ENCODE results near the gene GCK. TPM values are rescaled to one million over a fixed set of nuclear protein-coding genes. Genes with fewer than 3 reads are reported as not detected.

GCK gene
- total RNA-seq, 2 experiments from 2014 or later: 1.1 to 1.3 TPM

DNA sequence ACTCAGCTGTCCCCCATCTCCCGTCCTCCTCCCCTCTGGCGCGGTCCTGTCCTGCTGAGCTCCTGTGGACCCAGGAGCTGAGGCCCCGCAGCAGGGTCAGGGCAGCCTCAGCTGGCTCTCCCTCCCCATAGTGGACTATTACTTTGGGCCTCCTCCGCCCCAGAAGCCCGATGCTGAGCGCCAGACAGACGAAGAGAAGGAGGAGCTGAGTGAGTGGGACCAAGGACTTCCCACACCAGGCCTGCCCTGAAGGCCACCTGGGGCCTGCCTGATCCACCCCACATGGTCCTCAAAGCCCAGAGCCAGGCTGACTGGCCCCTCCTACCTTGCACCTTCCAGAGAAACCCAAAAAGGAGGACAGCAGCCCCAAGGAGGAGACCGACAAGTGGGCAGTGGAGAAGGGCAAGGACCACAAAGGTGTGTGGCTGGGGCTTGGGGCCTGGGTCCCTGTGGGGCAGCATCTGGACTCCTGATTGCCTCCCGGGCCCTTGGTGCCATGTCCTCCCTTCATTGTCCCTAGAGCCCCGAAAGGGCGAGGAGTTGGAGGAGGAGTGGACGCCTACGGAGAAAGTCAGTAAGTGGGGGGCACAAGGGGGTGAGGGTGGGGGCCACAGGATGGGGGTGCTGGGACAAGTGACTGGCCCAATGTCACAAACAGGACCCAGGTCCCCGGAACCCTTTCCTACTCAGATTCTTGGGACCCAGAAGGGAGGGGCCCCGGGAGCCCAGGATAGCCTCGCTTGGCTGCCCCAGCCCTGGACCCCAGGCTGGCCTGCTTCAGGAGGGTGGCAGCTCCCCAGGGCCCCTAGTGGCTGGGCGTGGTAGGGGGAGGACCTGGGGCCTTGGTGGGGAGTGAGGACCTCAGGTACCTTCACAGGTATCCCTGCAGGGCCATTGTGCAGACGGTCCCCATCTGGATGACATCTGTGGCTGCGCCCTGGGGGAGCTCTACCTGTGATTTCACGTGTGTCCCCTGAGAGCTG, 80.2 kb downstream of the GCK start:
- no peak overlapping the region for H3K4me3 Mint-ChIP-seq
- no peak for DNase-seq
- H3K36me3 Mint-ChIP-seq: peaks cover 6% of the 10 kb centered on the region
- no peaks in the 10 kb centered on the region for H3K9me3 Mint-ChIP-seq
- H3K27ac Mint-ChIP-seq: no peak overlapping the region
- peaks cover 9% of the 10 kb centered on the region for H3K27me3 Mint-ChIP-seq
- intact Hi-C loops (cut with micrococcal nuclease): no loop called here
- ChIA-PET CTCF (no interaction called here), POLR2A (no interaction called here)
- peaks cover 6% of the 10 kb centered on the region for H3K4me1 Mint-ChIP-seq (ENCODE audit: low read depth)

DNA sequence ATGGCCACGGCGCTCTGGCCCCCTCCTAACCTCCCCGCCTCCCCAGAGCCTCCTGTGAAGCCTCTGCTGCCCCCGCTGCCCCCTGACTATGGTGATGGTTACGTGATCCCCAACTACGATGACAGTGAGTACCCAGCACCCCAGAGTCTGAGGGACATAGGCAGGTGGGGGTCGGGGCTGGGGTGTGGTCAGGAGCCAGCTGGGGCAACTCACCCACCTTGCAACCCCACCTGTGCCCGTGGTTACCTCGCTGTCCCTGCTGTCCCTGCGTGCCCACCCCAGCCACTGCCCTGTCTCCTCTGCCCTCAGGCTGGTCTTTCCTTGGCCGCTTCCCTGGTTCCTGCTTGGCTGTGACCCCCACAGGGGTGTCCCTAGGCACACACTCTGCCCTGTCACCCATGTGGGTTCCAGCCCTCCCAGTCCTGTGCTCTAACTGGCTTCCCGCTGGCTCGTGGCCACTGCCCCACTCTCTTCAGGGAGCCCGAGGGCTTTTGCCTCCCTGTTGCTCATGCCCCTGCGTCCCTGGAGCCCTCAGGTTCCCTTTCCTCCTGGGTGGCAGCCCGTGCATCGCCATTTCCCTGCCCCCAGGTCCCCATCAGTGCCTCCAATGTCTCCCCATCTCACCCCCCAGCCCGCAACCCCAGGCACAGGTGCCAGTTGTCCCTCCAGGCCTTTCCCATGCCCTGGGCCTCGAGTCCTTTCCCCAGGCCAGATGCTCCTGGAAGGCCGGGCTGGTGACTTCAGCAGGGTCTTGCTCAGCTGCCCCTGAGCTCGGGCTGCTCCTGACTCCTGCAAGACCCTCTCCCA, 81.1 kb downstream of the GCK start:
- no peak overlapping the region for H3K27ac Mint-ChIP-seq
- H3K9me3 Mint-ChIP-seq: no peaks in the 10 kb centered on the region
- ChIA-PET POLR2A (no interaction called here), CTCF (no interaction called here)
- DNase-seq: no peak
- intact Hi-C loops (cut with micrococcal nuclease): no loop called here
- peaks cover 11% of the 10 kb centered on the region for H3K27me3 Mint-ChIP-seq
- H3K4me1 Mint-ChIP-seq (ENCODE audit: low read depth): peaks cover 8% of the 10 kb centered on the region
- no peak overlapping the region for H3K4me3 Mint-ChIP-seq
- H3K36me3 Mint-ChIP-seq: no peaks in the 10 kb centered on the region

DNA sequence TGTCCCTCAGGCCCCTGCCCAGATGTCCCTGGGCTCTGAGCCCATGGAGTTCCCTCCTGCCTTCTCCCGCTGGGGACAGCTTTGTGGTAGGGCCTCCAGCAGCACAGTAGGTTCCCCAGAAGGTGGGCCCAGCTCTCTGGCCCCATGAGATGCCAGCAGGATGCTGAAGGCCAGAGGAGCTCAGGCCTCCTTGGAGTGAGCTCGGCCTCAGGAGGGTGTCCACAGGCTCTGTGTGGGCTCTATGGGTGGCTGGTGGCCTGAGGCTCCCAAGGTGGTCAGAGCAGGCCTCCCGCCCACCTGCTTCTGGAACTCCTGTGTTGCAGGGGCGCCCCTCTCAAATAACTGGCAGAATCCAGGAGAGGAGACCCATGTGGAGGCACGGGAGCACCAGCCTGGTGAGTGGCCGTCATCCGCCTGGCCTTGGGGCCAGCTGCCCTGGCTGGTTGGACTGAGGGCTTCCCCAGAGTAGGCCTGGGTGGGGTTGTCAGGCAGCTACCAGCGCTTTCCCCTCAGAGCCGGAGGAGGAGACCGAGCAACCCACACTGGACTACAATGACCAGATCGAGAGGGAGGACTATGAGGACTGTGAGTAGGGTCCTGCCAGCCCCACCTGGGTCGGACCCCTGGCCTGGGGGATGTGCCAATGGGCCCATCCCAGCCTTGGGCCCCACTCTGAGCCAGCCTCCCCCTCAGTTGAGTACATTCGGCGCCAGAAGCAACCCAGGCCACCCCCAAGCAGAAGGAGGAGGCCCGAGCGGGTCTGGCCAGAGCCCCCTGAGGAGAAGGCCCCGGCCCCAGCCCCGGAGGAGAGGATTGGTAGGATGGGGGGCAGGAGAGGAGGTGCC, 81.9 kb downstream of the GCK start:
- no peaks in the 10 kb centered on the region for H3K36me3 Mint-ChIP-seq
- POLR2A ChIA-PET: no interaction called here
- DNase-seq: no peak
- H3K4me1 Mint-ChIP-seq (ENCODE audit: low read depth): peaks cover 8% of the 10 kb centered on the region
- no peak overlapping the region for H3K27ac Mint-ChIP-seq
- CTCF ChIA-PET: no interaction called here
- intact Hi-C loops (cut with micrococcal nuclease): no loop called here
- H3K9me3 Mint-ChIP-seq: no peaks in the 10 kb centered on the region
- peaks cover 11% of the 10 kb centered on the region for H3K27me3 Mint-ChIP-seq
- no peak overlapping the region for H3K4me3 Mint-ChIP-seq

DNA sequence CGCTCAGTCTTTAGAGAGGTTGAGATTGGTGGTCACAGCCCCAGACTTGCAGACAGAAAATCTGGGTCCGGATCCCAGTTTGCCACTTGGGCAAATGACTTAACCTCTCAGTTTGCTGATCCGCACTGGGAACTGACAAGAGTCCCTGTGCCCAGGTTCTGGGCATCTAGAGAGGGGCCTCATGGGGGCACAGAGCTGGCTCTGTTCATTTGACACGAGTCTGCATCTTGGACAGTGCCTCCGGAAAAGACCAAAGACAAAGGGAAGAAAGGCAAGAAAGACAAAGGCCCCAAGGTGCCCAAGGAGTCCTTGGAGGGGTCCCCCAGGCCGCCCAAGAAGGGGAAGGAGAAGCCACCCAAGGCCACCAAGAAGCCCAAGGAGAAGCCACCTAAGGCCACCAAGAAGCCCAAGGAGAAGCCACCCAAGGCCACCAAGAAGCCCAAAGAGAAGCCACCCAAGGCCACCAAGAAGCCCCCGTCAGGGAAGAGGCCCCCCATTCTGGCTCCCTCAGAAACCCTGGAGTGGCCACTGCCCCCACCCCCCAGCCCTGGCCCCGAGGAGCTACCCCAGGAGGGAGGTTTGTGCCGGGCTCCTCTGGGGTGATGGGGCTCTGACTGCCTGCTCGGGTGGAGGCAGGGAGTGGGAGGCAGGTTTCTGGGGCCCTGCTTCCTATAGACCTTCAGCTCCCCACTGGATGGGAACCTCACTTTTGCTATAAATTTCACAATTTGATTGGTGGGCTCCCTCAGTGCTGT, 82.8 kb downstream of the GCK start:
- no peak overlapping the region for H3K4me3 Mint-ChIP-seq
- ChIA-PET CTCF (no interaction called here), POLR2A (no interaction called here)
- DNase-seq: no peak
- H3K4me1 Mint-ChIP-seq (ENCODE audit: low read depth): peaks cover 8% of the 10 kb centered on the region
- peaks cover 14% of the 10 kb centered on the region for H3K27me3 Mint-ChIP-seq
- intact Hi-C loops (cut with micrococcal nuclease): no loop called here
- H3K27ac Mint-ChIP-seq: no peak overlapping the region
- H3K9me3 Mint-ChIP-seq: no peaks in the 10 kb centered on the region
- H3K36me3 Mint-ChIP-seq: no peaks in the 10 kb centered on the region

DNA sequence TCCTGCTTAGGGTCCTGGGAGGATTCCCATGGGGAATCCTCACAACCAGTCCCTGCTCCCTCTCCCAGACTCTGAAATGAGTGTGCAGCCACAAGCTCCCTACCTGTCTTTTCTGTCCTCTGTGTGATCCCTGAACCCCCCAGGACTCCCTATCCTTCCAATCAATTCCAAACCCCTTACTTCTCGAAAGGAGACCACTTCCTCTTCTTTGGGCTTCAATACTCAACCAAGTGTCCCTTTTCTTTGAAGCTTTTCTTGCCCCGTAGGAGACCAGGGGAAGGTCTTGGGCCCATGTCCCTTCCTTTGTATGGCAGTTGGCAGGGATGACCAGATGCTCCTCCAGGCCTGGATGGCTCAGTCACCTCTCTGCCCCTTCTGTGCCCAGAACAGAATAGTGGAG, 83.4 kb downstream of the GCK start:
- H3K4me1 Mint-ChIP-seq (ENCODE audit: low read depth): peaks cover 8% of the 10 kb centered on the region
- peak overlapping the region; percentile 34 for H3K4me3 Mint-ChIP-seq
- H3K27ac Mint-ChIP-seq: no peak overlapping the region
- no peaks in the 10 kb centered on the region for H3K9me3 Mint-ChIP-seq
- intact Hi-C loops (cut with micrococcal nuclease): no loop called here
- no peak for DNase-seq
- ChIA-PET POLR2A (no interaction called here), CTCF (no interaction called here)
- peaks cover 14% of the 10 kb centered on the region for H3K27me3 Mint-ChIP-seq
- H3K36me3 Mint-ChIP-seq: no peaks in the 10 kb centered on the region

DNA sequence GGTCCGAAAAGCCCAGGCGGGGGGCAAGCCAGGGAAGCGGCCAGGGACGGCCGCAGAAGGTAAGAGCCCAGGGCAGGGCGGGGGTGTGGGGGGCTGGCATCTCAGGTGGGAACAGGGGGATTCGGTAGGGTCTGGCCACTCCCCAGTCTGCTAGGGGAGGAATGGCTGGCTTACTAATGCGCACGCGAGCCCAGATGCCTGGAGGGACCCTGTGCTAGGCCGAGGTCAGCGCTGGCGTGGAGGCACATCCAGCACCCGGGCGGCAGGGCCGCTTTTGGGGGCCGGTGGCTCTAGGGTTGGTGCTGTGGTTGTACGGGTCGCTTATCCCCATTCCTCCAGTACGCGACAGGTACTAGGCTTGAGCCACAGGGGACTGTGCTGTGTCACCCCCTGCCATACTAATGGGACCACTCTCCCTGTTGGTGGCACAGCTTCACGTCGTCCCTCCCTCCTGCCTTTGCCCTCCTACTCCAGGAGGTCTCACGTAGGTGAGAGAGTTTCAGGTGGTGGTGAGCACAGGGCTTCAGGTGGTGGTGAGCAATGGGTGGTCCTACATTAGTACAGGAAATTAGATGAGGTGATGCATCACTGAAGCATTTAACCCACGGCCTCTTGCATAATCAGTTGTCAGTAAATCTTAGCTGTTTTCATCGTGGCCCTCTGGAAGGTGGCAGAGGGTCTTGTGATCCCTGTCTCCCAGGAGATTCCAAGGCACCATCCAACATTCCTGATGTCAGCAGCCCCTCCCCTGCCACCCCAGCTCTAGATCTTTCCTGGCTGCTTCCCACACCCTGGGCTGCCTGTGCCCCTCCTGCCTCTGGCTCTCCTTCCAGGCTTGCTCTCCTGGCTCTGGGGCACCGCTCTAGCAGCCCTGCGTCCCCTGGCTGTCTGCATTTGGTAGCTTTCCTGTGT, 84.1 kb downstream of the GCK start:
- H3K9me3 Mint-ChIP-seq: no peaks in the 10 kb centered on the region
- intact Hi-C loops (cut with micrococcal nuclease): no loop called here
- peaks cover 14% of the 10 kb centered on the region for H3K27me3 Mint-ChIP-seq
- ChIA-PET POLR2A (no interaction called here), CTCF (interaction anchor here (0.8 kb wide), 1 partner anchor 37 kb away, joined by 3 read pairs; no protein-coding TSS in a partner anchor)
- DNase-seq: no peak
- peaks cover 8% of the 10 kb centered on the region for H3K4me1 Mint-ChIP-seq (ENCODE audit: low read depth)
- peak overlapping the region; percentile 60 for H3K4me3 Mint-ChIP-seq
- H3K27ac Mint-ChIP-seq: no peak overlapping the region
- H3K36me3 Mint-ChIP-seq: no peaks in the 10 kb centered on the region

DNA sequence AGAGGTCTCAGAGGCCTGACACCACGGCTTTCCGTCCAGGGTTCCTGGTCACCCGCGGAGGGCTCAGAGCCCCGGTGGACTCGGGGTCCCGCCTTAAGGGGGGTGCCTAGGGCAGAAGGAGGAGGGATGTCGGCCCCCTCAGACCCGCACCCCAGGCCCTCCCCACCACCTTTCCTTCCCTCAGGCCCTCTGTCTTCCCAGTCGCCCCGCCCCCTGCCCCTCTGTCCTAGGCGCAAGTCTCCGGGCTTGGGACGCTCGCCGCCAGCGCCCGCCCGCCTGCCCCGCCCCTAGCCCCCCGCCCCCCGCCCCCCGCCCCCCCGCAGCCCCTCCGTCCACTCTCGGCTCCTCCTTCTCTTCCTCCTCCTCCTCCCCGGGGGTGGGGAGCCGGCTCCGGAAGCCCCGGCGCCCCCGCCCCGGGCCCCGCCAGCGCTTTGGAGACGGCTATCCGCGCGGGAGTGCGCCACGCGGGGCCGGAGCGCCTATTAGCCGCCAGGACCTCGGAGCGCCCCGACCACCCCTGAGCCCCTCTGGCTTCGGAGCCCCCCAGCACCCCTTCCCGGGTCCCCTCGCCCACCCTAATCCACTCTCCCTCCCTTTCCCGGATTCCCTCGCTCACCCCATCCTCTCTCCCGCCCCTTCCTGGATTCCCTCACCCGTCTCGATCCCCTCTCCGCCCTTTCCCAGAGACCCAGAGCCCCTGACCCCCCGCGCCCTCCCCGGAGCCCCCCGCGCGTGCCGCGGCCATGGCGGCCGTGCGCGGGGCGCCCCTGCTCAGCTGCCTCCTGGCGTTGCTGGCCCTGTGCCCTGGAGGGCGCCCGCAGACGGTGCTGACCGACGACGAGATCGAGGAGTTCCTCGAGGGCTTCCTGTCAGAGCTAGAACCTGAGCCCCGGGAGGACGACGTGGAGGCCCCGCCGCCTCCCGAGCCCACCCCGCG, 85.0 kb downstream of the GCK start, which contains the start of gene AEBP1:
Gene AEBP1, plus strand, starts transcription at position 423 of the 937 bp plus-strand sequence. Its CDS starts 321 bp downstream, at position 744.
- Mint-ChIP-seq H3K9me3 (no peaks in the 10 kb centered on the region), H3K36me3 (no peaks in the 10 kb centered on the region), H3K27ac (no peak within 1 kb of the TSS), H3K27me3 (peaks cover 14% of the 10 kb centered on the region), H3K4me1 (ENCODE audit: low read depth) (peaks cover 8% of the 10 kb centered on the region), H3K4me3 (peak within 1 kb of the TSS; percentile 60)
- ChIA-PET CTCF (interaction anchor here (0.8 kb wide), 1 partner anchor 36 kb away, joined by 3 read pairs; no protein-coding TSS in a partner anchor), POLR2A (no interaction called here)
- DNase-seq: peak; percentile 47
- intact Hi-C loops (cut with micrococcal nuclease): no loop called here

DNA sequence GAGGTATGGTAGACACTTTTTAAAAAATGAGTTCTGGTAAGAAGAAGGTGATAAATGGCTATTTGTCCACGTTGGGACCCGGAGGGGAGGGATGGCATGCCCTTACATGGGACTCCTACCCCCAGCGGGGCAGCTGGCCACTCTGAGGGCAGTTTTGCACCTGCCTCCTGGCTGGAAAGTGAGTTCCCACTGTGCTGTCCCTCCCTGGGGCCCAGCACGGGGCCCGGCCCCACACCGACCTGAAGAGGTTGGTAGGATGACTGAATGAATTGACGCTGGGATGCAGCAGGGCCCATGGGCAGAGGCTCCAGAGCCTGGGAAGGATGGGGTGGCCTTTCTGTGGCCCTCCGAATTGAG, 85.7 kb downstream of the GCK start:
- no peaks in the 10 kb centered on the region for H3K36me3 Mint-ChIP-seq
- peak overlapping the region; percentile 18 for H3K4me3 Mint-ChIP-seq
- DNase-seq: no peak
- no peaks in the 10 kb centered on the region for H3K9me3 Mint-ChIP-seq
- no peak overlapping the region for H3K27ac Mint-ChIP-seq
- H3K4me1 Mint-ChIP-seq (ENCODE audit: low read depth): peaks cover 8% of the 10 kb centered on the region
- ChIA-PET POLR2A (no interaction called here), CTCF (no interaction called here)
- intact Hi-C loops (cut with micrococcal nuclease): no loop called here
- peaks cover 14% of the 10 kb centered on the region for H3K27me3 Mint-ChIP-seq

DNA sequence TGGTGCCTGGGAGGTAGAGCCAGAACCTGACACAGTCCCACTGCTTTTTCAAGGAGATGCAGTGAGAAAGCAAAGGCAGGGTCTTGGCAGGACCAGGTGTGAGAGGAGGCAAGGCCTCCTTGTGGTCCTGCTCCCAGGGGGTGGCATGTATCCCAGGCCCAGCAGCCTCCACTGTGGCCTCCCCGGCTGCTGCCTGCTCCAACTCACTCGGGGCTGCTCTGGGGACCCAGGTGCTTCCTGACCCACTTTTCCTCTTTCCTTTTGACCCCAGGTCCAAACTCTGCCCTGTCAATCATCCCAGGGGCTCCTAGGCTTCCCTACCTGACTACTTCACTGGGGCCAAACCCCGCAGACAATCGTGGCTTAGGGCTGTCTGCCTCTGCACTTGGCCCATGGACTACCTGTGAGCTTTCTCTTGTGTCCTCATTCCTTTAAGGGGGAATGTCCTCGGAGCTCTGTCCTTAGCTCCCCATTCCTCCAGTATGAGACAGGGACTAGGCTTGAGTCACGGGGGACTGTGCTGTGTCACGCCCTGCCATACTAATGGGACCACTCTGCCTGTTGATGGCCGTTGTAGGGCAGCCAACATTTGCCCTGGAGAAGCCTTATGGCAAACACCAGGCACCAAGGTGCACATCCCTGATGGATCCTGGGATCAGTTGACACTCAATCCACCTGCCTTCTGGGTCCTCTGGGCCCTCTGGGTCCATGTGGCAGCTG, 86.2 kb downstream of the GCK start:
- H3K9me3 Mint-ChIP-seq: no peaks in the 10 kb centered on the region
- ChIA-PET CTCF (no interaction called here), POLR2A (no interaction called here)
- peaks cover 8% of the 10 kb centered on the region for H3K4me1 Mint-ChIP-seq (ENCODE audit: low read depth)
- H3K36me3 Mint-ChIP-seq: no peaks in the 10 kb centered on the region
- no peak for DNase-seq
- H3K27me3 Mint-ChIP-seq: peaks cover 14% of the 10 kb centered on the region
- intact Hi-C loops (cut with micrococcal nuclease): no loop called here
- H3K27ac Mint-ChIP-seq: no peak overlapping the region
- peak overlapping the region; percentile 18 for H3K4me3 Mint-ChIP-seq

Data from activated CD4-positive, alpha-beta memory T cell treated with anti-CD3 and anti-CD28 coated beads for 36 hours (primary cell).